HG03196 (cell line): ENCODE measurements around the gene TEAD2.
A peak's percentile ranks its signal among the peaks of the same experiment; 100 is the strongest.
"Not testable (repeated sequence)": the region's sequence is repeated elsewhere in the genome, so short reads cannot be mapped to it uniquely, and the experiment has no call there.

ENCODE experiments used
- ATAC-seq: cut with Tn5 transposase; IDR thresholded peaks from one replicate; pipeline ENCODE4 v1.9.1; 2021; ENCODE audit not compliant: unreplicated experiment

Gene TEAD2

DNA sequence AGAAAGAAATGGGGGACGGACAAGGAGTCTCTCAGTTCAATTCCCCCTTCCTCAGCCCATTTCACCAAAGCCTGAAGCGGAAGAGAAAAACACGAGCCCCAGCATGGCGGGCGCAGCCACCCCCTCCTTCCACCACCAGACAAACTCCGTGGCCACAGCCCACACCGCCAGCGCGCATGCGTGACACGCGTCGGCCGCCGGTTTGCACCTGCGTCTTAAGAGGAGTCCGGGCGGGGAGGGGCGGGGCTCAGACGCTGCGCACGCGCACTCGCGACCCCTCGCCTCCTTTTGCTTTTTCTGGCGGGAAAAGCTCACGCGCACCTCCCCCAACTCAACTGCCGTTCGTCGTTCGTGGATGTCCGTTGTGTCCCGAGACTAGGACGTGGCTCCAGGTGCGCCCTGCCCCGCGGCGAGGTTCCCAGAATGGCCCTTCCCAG is 25.7 kb upstream of the TEAD2 start, which contains the start of gene KASH5:
Gene KASH5, plus strand, starts transcription at position 314 of the 437 bp plus-strand sequence. CDS start 2,635 bp downstream, outside the sequence.
- ATAC-seq, result no peak

DNA sequence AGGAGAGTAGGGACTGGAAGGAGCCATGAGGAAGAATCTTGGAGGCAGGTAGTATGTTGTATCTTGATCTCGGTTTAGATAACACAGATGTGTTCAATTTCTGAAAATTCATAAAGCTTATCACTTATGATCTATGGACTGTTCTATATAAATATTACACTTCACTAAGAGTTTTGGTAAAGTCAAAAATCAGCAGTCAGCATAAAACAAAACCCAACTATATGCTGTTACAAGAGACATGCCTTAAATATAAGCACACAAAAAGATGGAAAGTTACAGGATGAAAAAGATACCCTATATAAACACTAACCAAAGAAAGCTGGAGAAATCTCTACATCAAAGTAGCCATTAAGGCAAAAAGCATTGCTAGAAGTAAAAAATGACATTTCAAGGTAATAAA is 21.4 kb upstream of the TEAD2 start:
- ATAC-seq, result no peak

DNA sequence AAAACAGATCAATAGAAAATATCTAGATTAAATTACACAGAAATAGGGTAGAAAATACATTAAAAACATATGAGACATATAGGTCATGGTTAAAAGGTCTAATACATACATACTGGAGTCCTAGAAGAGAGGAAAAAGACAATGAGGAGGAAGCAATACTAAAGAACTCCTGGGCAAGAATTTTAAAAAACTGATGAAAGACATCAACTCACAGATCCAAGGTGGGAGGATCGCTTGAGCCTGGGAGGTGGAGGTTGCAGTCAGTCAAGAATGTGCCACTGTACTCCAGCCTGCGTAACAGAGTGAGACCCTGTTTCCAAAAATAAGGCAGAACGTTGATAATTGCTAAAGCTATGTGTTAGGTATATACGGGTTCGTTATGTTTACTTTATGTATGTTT is 20.4 kb upstream of the TEAD2 start:
- no peak for ATAC-seq

DNA sequence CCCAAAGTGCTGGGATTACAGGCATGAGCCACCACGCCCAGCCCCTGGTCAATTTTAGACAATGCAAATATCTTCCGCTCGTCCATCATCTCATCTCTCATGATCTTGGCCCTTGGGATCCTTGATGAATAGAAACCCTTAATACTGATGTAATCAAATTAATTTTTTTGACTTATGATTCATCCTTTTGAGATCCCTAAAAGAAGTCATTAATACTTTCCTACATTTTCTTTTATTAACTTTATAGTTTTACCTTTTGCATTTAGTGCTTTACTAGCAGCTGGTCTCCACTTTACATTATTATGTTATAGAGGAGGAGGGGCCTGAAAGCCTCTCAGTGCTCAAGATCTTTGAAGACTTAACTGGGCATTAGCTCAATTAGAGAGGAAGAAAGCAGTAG is 18.2 kb upstream of the TEAD2 start:
- no peak for ATAC-seq

DNA sequence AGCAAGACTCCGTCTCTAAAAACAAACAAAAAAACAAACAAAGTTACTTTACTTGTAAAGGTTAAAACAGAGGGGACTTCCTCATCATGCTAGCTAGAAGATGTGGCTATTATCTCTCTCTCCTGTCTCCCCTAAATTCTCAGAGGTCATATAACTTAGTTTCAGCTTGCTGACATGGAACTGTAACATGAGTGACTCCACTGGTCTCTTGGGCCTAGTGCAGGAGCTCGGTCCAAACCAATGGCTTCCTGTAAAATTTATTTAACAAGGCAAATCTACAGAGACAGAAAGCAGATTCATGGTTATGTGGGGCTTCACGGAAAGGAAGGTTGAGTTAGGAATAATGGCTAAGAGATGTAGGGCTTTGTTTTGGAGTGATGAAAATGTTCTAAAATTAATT is 16.3 kb upstream of the TEAD2 start:
- no peak for ATAC-seq

DNA sequence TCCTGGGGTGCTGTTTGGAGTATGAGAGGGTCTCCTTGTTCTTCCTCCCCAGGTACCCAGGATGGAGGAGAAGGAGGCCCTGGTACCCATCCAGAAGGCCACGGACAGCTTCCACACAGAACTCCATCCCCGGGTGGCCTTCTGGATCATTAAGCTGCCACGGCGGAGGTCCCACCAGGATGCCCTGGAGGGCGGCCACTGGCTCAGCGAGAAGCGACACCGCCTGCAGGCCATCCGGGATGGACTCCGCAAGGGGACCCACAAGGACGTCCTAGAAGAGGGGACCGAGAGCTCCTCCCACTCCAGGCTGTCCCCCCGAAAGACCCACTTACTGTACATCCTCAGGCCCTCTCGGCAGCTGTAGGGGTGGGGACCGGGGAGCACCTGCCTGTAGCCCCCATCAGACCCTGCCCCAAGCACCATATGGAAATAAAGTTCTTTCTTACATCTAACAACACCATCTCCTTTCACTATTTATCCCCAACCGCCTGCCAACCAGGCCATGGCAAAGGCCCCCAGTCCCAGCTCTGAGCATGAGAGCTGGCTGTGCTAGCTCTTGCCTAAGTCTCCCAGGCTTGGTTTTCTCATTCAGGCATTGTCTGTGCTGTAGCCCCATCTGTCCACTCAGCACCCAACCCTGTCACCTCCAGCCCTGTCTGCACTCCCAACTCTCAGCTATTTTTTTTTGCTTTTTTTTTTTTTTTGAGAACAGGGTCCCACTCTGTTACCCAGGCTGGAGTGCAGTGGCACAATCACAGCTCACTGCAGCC is 12.6 kb upstream of the TEAD2 start:
- no peak for ATAC-seq

DNA sequence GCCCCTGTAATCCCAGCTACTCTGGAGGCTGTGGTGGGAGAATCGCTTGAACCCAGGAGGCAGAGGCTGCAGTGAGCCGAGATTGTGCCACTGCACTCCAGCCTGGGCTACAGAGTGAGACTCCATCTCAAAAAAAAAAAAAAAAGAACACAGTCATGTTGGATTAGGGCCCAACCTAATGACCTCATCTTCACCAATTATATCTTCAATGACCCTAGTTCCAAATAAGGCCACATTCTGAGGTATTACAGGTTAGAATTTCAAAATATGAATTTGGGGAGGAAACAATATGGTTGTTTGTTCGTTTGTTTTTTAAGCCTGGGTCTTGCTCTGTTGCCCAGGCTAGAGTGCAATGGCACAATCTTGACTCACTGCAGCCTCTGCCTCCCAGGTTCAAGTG is 11.0 kb upstream of the TEAD2 start:
- not testable (repeated sequence) for ATAC-seq

DNA sequence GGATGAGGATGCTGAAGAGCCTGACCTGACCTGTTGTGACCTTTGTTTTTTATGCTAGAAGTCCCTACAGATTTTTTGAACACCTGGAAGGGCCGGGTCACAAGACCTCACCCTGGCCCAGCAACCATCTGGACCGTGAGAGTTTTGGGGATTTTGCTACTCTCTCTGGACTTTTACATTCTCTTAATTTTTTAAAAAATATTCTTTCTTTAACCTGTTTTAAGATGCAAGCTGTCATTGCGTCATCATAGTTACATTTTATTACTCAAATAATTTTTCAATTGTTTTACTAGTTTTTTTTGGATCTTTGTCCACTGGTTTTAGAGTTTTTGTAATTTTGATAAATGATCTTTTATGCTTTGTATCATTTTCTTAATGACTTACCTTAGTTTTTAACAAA is 9.0 kb upstream of the TEAD2 start:
- no peak for ATAC-seq

DNA sequence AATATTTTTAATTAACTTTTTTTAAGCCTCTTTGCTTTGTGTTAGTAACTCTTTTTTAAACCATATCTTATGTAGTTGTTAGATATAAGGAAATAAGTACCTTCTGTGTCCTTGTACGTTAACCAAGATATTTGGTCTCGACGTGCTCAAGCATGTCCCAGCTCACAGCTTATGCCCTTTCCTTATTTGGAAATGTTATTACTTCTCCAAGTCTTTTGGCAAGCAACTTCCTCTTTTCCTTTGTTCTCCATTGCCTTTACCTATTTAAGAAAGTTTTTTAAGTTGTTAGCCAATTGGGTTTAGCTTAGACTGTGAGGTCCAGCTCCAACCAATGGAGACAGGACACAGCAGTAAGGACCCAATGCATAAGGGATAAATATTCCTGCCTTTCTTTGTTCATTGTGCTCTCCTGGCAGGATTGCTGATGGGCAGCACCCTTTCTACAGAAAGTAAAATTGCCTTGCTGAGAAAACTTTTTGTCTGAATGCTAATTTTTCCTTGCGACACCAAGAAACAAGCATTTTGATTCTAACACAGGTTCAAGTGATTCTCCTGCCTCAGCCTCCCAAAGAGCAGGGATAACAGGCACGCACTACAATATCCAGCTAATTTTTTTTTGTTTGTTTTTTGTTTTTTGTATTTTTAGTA is 6.6 kb upstream of the TEAD2 start:
- ATAC-seq, result no peak

DNA sequence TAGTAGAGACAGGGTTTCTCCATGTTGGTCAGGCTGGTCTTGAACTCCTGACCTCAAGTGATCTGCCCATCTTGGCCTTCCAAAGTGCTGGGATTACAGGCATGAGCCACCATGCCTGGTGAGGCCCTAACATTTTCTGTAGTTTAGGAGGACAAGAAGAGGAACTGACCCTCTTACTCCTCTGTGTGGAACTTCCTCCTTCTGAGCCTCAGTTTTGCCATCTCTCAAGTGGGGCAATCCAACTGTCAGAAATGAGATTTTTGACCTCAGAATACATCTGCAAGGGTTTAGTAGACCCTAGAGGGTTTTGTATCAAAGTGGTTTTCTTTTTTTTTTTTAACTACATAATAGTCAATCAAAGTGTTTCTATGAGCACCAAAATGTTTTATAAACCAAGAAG is 3.9 kb upstream of the TEAD2 start:
- no peak for ATAC-seq

DNA sequence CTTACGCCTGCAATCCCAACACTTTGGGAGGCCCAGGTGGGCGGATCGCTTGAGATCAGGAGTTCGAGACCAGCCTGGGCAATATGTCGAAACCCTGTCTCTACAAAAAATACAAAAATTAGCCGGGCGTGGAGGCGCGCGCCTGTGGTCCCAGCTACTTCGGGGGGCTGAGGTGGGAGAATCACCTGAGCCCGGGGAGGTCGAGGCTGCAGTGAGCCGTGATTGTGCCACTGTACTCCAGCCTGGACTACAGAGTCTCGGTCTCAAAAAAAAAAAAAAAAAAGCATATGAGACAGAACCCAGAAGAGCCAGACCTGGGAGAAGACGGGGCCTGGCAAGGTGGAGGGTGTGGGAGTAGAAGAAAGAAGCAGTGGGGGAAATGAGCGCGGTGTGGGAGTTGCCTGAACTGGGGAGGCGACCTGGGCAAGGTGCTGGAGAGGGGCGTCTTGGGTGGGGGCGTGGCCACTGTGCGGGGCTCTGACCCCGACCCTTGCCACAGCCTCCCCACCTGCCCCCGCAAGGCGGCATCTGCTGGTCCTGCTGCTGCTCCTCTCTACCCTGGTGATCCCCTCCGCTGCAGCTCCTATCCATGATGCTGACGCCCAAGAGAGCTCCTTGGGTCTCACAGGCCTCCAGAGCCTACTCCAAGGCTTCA is 2.0 kb upstream of the TEAD2 start:
- ATAC-seq, result no peak

DNA sequence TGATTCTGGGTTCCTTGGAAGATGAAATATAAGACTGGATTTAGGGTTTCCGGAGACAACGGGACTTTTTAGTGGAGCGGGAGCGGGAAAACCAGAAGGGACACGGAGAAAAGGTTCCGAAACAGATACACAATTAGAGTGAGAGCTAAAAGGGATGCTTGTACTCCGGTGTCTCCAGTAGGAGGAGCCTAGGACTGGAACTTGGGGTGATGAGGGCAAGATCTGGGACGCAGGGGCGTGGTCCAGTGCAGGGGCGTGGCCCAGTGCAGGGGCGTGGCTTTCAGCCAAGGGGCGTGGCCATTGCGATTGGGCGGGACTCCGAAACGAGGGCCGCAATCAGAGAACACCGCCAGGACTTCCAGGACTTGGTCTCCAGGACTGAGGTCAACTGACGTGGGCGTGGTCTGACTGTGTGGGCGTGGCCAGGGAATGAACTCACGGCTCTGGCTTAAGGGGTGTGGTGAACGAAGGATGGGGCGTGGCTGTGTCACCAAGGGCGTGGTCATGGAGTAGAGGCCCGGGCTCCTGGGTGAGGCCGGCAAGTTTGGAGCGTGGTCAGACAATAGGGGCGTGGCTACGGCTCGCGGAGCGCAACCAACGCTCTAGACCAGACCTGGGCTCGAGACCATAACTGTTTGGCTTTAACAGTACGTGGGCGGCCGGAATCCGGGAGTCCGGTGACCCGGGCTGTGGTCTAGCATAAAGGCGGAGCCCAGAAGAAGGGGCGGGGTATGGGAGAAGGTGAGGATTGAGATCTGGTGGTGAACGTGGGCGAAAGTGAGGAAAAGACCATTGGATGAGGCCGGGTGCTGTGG is 1.3 kb upstream of the TEAD2 start, which contains the start of gene DKKL1:
Gene DKKL1, plus strand, starts transcription at position 610 of the 815 bp plus-strand sequence. Its CDS starts 122 bp downstream, at position 732.
- peak; percentile 49 for ATAC-seq

DNA sequence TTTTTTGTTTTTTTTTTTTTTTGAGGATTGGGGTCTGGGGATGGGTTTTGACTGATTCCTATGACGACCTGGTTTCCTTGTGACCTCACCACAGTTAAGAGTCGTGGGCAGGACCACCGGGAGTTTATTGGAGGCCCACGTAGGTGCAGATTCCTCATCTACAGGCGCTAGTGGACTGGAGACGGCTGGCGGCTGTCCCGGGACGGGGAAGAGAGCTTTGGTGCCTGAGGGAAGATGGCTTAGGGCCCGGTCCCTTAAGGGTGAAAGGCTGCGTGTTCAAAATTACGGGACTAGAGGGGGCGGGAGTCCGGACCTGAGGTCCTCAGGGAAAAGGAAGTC is 682 bp upstream of the TEAD2 start:
- ATAC-seq, result no peak

DNA sequence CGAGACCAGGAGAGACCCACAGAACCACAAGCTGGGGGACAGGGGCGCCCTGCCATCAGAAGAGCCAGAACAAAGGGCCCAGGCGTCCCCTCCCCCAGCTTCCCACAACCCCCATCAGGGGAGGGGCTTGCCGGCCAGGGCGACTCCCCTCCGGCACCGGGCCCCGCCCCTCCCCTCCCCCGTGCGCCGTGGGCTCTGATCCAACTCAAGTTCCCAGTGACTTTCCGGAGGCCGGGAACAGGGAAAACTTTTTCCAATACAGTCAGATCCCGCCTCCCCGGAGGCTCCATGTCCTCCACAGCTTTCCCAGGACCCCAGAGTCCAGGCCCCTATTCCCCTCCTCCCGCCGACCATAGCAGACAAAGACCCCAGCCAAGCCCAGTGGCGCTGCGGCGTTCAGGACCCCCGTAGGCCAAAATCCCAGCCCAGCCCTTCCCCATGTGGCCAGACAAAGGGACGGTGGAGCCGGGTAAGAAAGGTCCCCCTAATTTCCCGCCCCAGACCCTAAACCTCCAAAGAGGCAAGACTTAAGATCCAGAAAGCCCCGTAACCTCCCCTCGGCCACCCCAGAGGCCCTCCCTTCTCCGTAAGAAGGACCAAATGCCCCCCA is 673 bp downstream of the TEAD2 start:
- ATAC-seq, result no peak

DNA sequence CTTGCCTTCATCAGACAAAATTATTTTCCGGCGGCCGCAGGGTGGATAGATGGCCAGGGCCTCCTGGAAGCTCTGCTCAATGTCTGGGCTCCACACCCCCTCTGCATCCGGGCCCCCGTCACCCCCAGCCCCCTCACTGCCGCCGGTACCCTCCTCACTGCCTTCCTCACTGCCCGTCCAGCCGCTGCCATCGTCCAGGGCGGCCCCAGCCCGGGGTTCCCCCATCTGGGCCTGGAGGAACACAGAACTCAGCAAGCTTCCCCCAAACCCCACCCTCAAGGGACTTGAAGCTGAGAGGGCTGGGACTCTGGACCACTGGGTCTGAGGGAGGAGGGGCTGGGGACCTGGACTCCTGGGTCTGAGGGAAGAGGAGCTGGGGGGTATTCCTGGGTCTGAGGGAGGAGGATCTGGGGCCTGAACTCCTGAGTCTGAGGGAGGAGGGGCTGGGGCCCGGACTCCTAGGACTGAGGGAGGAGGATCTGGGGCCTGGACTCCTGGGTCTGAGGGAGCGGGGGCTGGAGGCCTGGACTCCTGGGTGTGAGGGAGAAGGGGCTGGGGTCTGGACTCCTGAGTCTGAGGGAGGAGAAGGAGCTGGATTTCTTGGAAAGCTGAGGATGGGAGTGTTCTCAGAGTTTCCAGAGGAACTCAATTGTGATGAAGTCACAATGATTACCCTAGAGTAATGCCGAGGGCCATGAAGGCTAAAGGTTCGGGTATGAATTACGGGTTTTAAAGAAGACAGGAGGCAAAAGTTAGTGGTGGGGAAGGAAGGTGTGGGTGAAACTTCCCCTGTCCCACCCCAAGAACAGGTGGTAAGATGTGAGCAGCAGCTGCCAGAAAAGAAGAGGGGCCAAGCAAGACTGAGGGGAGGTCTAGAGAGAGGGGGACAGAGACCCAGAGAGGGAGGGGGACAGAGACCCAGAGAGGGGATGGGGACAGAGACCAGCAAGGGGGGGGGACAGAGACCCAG is 2.1 kb downstream of the TEAD2 start:
- ATAC-seq, result no peak

DNA sequence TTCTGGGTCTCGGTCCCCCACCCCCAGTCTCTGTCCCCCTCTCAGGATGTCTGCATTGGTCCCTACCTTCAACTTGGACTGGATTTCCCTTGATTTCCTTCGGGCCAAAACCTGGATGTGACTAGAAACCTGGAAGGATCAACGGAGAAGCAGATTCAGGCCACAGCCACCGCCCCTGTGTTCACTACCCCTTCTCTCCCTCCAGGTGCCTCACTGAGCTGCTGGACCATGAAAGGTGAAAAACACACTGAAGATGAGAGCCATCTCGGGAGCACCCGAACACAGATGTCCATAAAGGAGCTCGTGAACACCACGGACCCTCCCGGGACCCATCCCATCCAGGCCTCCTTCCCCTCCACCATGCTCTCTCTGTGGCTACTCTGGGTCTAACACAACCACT is 5.0 kb downstream of the TEAD2 start:
- no peak for ATAC-seq

DNA sequence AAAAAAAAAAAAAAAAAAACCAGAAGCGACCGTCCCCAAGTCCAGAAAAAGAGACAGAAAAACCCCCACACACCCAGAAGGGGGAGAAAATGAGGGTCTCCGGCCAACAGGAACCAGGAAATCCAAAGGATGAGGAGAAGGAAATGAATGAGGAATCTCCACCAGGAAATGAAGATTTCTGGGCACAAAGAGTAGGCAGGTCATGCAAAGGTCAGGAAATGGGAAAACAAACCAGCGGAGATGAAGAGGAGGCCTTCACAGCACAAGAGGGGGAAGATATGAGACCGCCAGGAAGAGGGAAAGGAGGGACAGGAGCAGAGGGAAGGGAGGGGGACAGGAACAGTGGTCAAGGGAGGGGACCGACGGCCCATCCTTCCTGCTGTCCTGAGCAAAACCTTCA is 5.8 kb downstream of the TEAD2 start:
- no peak for ATAC-seq

DNA sequence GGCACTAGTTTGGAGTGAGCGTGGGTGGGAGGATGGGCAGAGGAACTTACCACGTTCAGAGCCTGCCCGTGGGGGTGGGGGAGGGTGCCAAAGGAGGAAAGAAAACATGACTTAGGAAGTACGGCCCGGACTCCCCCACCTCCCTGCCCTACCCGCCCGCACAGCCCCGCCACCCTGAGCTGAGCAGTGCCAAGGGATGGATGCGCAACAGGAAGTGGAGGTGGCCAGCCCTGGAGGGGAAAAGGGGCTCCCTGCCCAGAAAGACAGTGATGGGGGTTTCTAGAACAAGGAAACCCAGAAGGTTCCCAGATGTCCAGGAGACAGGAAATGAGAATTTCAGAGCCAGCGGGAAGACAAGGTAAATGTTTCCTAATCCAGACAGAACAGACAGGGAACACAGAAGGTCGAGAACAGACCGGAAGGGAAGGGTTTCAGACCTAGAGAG is 6.3 kb downstream of the TEAD2 start:
- ATAC-seq, result no peak

DNA sequence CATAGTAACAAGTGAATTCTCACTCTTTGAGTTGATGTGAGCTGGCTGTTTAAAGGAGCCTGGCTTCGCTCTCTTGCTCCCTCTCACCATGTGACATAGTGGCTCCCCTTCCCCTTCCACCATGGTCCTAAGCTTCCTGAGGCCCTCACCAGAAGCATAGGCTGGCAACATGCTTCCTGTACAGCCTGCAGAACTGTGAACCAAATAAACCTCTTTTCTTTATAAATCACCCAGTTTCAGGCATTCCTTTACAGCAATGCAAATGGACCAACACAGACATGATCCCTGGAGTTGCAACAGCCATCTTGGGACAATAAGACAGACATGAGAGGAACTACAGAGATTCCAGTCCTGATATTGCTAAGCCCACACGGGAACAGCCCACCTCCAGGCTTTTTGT is 12.6 kb downstream of the TEAD2 start:
- ATAC-seq, result no peak
